Umbilical cord (tissue), 2 donors: ENCODE data around the gene SLC25A36. TPM values are rescaled to one million over a fixed set of nuclear protein-coding genes. Genes with fewer than 3 reads are reported as not detected.
A peak's percentile ranks its signal among the peaks of the same experiment; 100 is the strongest.
"Not testable (repeated sequence)": the region's sequence is repeated elsewhere in the genome, so short reads cannot be mapped to it uniquely, and the experiment has no call there.

Experiments
- DNase-seq: peaks from one replicate; pipeline ENCODE4 v3.0.0-alpha.2; 2015; ENCODE audit warnings: low spot score
- total RNA-seq: library from RNA; depleted of rRNA; stranded (reverse); fragments of >200 nt; gene quantifications from one replicate; pipeline ENCODE4 v1.2.3, GENCODE V29; 2014; ENCODE audit warnings: low replicate concordance; ENCODE audit not compliant: insufficient read depth

The SLC25A36 gene
- total RNA-seq, 1 donor from 2014 or later = 122 TPM

DNA sequence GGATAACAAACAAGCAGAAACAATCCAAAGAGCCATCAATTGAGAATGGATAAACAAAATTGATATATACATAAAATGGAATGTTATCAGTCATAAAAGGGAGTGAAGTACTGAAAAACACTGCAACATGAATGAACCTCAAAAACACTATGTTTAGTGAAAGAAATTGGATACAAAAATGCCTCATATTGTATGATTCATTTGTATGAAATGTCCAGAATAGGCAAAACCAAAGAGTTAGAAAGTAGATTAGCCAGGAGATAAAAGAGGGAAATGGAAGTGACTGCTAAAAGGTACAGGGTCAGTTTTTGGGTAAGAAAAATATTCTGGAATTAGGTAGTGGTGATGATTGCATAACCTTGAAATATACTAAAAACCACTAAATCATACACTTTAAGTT lies 9.8 kb upstream of the SLC25A36 start:
- DNase-seq = no peak

DNA sequence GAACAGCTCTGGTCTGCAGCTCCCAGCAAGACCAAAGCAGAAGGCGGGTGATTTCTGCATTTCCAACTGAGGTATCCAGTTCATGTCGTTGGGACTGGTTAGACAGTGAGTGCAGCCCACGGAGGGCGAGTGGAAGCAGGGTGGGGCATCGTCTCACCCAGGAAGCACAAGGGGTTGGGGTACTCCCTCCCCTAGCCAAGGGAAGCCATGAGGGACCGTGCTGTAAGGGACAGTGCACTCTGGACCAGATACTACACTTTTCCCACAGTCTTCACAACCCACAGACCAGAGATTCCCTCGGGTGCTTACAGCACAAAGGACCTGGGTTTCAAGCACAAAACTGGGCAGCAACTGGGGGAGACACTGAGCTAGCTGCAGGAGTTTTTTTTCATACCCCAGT lies 8.5 kb upstream of the SLC25A36 start:
- no peak for DNase-seq

DNA sequence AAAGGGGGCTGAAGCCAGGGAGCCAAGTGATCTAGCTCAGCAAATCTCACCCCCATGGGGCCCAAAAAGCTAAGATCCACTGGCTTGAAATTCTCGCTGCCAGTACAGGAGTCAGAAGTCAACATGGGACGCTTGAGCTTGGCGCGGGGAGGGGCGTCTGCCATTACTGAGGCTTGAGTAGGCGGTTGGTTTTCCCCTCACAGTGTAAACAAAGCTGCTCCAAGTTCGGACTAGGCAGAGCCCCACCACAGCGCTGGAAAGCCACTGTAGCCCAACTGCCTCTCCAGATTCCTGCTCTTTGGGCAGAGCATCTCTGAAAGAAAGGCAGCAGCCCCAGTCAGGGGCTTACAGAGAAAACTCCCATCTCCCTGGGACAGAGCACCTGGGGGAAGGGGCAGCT lies 8.1 kb upstream of the SLC25A36 start:
- no peak for DNase-seq

- DNase-seq = not testable (repeated sequence)
Observed at GRCh38 chr3:140939305-140939704, 2.3 kb upstream of the SLC25A36 start.

DNA sequence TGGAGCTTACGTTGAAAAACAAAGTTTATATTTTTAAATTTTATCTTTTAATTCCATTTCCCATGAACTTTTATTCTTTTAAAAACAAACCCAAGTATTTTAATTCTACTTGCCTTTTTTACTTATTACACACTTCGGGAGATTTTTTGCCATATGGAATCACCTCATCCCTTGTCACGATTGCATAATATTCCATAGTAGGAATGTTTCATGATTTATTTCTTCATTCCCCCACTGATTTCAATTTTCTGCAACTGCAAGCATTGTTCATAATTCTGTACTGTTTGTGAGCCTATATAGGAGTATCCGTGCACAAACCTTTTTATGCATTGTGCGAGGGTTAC lies 574 bp upstream of the SLC25A36 start:
- no peak for DNase-seq

DNA sequence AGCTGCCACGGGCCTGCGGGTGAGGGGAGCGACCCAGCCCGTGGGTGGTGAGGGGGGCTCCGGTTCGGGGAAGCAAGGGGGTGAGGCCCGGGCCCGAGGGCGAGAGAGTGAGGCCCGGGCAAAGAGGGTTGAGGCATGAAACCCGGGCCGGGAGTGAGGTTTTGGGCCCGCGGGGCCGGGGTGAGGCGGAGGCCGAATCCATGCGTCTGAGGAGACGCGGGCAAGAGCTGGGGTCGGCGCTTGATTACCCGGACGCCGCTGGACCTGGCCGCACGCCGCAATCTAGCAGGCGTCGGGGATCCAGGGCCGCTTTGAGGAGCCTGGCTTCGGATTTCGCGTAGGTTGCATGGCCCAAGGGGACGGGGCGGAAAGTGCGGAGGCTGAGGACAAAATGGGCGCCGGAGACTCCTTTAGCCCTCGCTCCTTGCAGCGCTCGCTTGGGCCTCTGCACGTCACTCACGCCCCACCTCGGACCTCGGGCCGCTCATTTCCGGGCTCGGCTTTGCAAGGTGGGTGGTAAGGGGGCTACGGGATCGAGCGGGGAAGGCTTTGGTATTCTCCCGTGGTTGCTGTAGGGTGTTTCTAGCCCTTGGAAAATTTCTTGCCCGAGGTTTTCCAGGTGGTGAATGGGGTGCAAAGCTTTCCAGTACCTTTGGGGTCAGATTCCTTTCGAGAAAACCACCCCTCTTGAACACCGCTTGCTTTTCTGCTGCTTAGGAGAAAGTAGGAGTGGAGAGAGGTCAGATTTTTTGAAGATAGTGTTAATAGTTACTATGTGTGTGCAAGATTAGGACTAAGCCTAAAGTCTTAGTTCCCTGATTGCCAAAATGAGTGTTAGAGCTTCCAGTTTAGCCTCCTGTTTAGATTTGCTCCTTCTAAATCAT lies 827 bp downstream of the SLC25A36 start:
- peak; percentile 82 for DNase-seq

DNA sequence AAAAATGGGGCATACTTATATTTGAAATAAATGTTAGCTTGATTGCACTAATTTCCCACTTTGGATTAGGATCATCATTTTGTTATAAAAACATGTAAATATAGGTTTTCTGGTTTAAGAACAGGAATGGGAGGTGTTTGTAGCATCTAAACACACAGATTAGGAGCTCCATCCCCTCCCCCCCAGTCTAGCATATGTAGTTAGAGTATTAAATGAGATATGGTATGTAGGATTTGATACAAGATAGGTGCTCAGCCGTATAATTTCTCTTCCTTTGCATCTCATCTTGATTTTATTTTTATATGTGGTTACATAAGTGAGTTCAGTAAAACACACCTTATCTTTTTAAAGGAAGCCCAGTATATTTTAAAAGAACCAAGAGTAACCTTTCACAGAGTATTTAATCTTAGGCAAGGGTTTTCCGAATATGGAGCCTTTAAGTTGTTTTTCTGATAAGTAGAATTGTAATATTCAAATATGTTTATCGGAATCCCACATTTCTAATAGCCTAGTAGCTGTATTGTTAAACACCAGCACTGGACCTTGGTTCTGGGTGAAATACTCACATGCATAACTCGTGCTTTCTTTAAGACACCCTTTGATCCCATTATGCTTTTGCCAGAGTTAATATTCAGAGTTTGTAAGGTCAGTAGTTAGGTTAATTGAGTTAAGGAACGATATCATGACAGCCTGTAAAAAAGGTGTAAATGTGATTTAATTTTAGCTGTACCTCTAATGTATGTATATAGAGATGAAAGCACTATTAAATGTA lies 2.3 kb downstream of the SLC25A36 start:
- no peak for DNase-seq

DNA sequence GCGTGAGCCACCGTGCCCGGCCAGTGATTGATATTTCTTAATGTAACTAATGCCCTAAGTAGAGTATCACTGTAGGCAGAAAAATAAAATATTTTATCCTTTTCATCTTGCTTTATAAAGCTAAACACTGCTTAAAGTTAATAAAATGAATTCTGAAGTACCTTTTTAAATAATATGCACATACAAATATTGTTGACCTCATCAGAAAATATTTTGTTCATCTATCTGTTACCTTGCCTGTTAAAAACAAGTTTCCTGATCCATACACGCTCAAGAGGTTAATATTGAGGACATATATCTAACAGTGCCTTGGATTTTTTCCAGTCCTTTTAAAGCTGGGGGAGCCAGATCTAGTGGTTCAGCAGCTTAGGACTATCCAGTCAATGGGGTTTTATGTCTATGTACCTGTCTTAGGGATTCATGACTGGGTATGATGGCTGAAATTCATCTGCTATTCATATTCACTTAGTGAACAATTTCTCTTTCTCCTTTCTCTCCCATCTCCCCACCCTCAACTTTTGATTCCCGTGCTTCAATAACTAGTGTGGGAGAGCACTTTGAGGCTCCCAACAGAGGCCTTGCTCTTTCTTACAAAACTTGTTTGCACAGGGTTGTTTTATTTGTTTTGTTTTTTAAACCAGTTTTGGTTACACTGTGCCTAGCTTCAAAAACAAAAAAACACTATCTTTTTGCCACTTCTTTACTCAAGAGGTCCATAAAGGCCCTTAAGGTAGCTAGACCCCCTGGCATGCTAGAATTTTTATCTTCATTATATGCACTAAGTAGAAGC lies 7.0 kb downstream of the SLC25A36 start:
- DNase-seq = no peak

DNA sequence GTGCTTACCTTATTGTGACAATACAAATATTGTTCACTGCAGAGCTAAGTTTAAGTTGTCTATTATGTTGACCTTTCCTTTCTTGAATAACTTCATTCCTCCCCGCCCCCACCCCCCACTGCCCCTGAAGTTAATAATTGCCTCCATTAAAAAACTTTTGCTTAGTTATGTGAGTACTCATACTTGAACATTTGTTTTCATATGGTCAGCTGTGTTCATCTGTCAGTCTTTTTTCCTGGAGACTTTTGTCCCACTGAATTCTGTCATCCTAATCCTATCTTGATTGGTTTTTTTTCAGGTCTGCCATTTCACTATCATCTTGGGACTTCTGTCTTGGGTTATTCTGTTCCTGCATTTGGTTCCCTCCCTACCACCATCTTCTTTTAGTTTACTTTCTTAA lies 8.5 kb downstream of the SLC25A36 start:
- no peak for DNase-seq

- DNase-seq = no peak
Observed at GRCh38 chr3:140950863-140951262, 9.2 kb downstream of the SLC25A36 start.

- not testable (repeated sequence) for DNase-seq
Observed at GRCh38 chr3:140951750-140952149, 10.1 kb downstream of the SLC25A36 start.

- peak; percentile 56 for DNase-seq
Observed at GRCh38 chr3:140953028-140953960, 11.7 kb downstream of the SLC25A36 start.

GRCh38 chr3:140954576-140954975 lies 12.9 kb downstream of the SLC25A36 start:
- DNase-seq = no peak

DNA sequence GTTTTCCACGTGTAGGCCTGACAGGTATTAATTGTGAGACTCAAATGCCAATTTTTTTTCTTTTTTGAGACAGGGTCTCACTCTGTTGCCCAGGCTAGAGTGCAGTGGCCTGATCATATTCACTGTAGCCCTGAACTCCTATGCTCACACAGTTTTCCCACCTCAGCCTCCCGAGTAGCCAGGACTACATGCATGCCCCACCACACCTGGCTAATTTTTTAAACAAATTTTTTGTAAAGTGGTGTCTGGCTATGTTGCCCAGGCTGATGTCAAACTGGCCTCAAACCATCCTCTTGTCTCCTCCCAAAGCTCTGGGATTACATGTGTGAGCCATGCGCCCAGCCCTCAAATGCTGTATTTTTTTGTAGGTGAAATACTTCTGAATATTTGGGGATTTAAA lies 14.0 kb downstream of the SLC25A36 start:
- DNase-seq = no peak

DNA sequence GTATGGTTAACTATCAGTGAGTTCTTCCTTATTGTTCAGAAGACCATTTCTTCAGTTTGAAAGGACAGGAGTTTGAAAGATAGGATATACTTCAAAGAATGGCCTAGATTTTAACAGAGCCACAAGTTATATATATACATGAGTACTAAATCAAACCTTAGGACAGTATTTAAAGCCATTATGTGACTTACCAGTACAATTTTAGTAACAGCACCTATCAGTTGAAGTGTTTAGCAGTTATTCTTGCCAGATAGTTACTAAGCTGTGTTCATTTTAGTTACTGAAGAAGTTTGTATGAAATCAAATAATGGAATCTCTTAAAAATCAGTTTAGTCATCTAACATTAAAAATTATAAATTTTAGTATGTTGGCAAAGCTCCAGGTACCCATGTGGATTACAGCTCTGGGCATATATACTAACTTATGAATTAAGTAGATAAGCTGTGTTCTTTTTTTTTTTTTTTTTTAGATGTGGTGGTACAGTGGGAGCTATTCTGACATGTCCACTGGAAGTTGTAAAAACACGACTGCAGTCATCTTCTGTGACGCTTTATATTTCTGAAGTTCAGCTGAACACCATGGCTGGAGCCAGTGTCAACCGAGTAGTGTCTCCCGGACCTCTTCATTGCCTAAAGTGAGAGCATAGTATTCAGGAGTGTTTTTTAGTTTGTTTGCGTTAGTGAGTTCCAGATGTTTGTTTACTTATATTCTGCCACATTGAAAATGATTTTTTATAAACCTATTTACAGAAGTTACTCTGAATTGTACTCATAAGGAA lies 14.6 kb downstream of the SLC25A36 start:
- no peak for DNase-seq

- peak; percentile 17 for DNase-seq
Observed at GRCh38 chr3:140972833-140973232, 31.2 kb downstream of the SLC25A36 start.

GRCh38 chr3:140974900-140975299 lies 33.3 kb downstream of the SLC25A36 start:
- no peak for DNase-seq

DNA sequence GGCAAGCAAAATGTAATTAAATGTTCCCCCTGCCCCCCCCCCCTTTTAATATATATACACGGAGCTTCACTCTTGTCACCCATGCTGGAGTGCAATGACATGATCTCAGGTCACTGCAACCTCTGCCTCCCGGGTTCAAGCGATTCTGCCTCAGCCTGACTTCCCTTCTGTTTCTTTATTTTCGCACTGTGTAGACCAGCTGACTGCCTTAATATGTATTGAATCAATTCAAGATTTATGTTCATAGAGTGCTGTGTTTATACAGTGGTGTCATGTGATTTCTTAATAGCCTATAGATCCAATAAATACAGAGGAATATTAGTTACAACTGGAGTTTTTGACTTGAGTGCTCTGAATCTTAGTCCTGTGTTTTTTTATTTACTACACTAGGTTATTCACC lies 39.0 kb downstream of the SLC25A36 start:
- no peak for DNase-seq

DNA sequence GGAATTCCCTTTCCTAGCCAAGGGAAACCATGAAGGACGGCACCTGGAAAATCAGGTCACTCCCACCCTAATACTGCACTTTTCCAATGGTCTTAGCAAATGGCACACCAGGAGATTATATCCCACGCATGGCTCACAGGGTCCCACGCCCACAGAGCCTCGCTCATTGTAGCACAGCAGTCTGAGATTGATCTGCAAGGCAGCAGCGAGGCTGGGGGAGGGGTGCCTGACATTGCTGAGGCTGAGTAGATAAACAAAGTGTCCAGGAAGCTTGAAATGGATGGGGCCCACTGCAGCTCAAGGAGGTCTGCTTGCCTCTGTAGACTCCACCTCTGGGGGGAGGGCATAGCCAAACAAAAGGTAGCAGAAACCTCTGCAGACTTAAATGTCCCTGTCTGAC lies 46.2 kb downstream of the SLC25A36 start:
- not testable (repeated sequence) for DNase-seq

- DNase-seq = no peak
Observed at GRCh38 chr3:140994316-140994715, 52.7 kb downstream of the SLC25A36 start.
